GM12891 (cell line): Measurements from ENCODE around the gene SLC38A3.
"Not testable (repeated sequence)": the region's sequence is repeated elsewhere in the genome, so short reads cannot be mapped to it uniquely, and the experiment has no call there.

Experiments used
- PAX5 ChIP-seq: IDR thresholded peaks from 2 replicates; pipeline ENCODE4 v1.6.1; 2011; ENCODE audit warnings: low read length, moderate library complexity, mild to moderate bottlenecking; ENCODE audit not compliant: insufficient read depth, severe bottlenecking
- POLR2A ChIP-seq: IDR thresholded peaks from 2 replicates; pipeline ENCODE4 v1.6.1; 2011; ENCODE audit warnings: low read depth, low read length, control low read depth
- POLR2AphosphoS5 ChIP-seq: IDR thresholded peaks from 2 replicates; pipeline ENCODE4 v1.6.1; 2011; ENCODE audit warnings: low read depth, low read length, control low read depth
- SPI1 ChIP-seq: IDR thresholded peaks from 2 replicates; pipeline ENCODE4 v1.6.1; 2011; ENCODE audit warnings: low read depth, low read length, control low read depth
- TAF1 ChIP-seq: IDR thresholded peaks from 2 replicates; pipeline ENCODE4 v1.6.1; 2011; ENCODE audit warnings: low read depth, low read length, control low read depth

DNA sequence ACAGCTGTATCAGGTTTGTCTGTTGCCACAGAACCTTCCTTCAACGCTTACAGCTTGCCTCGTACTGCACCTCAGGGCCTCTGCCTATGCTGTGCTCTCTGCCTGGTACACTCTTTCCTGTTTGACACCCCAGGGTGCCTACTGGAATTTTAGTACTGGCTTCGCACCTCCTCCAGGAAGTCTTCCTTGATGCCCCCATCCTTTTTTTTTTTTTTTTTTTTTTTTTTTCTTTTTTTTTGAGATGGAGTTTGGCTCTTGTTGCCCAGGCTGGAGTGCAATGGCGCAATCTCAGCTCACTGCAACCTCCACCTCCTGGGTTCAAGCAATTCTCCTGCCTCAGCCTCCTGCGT is 6.3 kb downstream of the SLC38A3 start:
- not testable (repeated sequence) for TF ChIP-seq POLR2A, TAF1, POLR2AphosphoS5, PAX5, SPI1
